WERI-Rb-1 (cell line): ENCODE measurements around the gene TRAPPC5.

ENCODE experiments used
- DNase-seq: peaks from one replicate; pipeline ENCODE4 v3.0.0-alpha.2; 2020
- H3K27ac ChIP-seq: fragments of 250-450 bp; sonication (Bioruptor Pico); 2 replicates; pipeline ENCODE4 v1.5.1; 2020; ENCODE audit warnings: mild to moderate bottlenecking, moderate library complexity
- H3K27me3 ChIP-seq: fragments of 250-450 bp; sonication (Bioruptor Pico); 2 replicates; pipeline ENCODE4 v1.5.1; 2021; ENCODE audit warnings: mild to moderate bottlenecking, low read depth, moderate library complexity; ENCODE audit not compliant: insufficient read depth, severe bottlenecking
- H3K36me3 ChIP-seq: fragments of 250-450 bp; sonication (Bioruptor Pico); 2 replicates; pipeline ENCODE4 v1.5.1; 2020; ENCODE audit warnings: mild to moderate bottlenecking, moderate library complexity
- H3K4me3 ChIP-seq: 2 replicates; pipeline ENCODE4 v1.5.1; 2011; ENCODE audit warnings: low read depth, mild to moderate bottlenecking, control low read depth, low read length
- H3K9me3 ChIP-seq: fragments of 250-450 bp; sonication (Bioruptor Pico); 2 replicates; pipeline ENCODE4 v1.5.1; 2021; ENCODE audit warnings: mild to moderate bottlenecking, moderate library complexity; ENCODE audit not compliant: severe bottlenecking
- CTCF ChIP-seq: IDR thresholded peaks from 2 replicates; pipeline ENCODE4 v1.5.1; 2011; ENCODE audit warnings: low read depth, mild to moderate bottlenecking, control low read depth, inconsistent platforms, low read length

Gene TRAPPC5

GRCh38 chr19:7731615-7732014 is 51.0 kb downstream of the TRAPPC5 start:
- Histone ChIP-seq H3K36me3 (no peaks in the 10 kb centered on the region), H3K4me3 (no peak overlapping the region), H3K9me3 (no peaks in the 10 kb centered on the region), H3K27ac (no peak overlapping the region), H3K27me3 (no peaks in the 10 kb centered on the region)
- TF ChIP-seq CTCF: no peak
- no peak for DNase-seq

GRCh38 chr19:7732045-7732444 is 51.4 kb downstream of the TRAPPC5 start, which contains the start of gene CLEC4G:
Gene CLEC4G, minus strand, starts transcription at chr19:7732110. Its CDS starts 8 bp downstream, at chr19:7732102.
- H3K36me3 ChIP-seq: no peaks in the 10 kb centered on the region
- DNase-seq: no peak
- no peak within 1 kb of the TSS for H3K4me3 ChIP-seq
- H3K27me3 ChIP-seq: no peaks in the 10 kb centered on the region
- TF ChIP-seq CTCF: no peak
- H3K9me3 ChIP-seq: no peaks in the 10 kb centered on the region
- H3K27ac ChIP-seq: no peak within 1 kb of the TSS

- Histone ChIP-seq H3K4me3 (no peak overlapping the region), H3K27me3 (no peaks in the 10 kb centered on the region), H3K9me3 (no peaks in the 10 kb centered on the region), H3K27ac (no peak overlapping the region), H3K36me3 (no peaks in the 10 kb centered on the region)
- DNase-seq: no peak
- no peak for TF ChIP-seq CTCF
Measured at GRCh38 chr19:7733376-7733775, 52.7 kb downstream of the TRAPPC5 start.

GRCh38 chr19:7734220-7735203 is 53.9 kb downstream of the TRAPPC5 start:
- H3K27ac ChIP-seq: no peak overlapping the region
- no peaks in the 10 kb centered on the region for H3K36me3 ChIP-seq
- no peaks in the 10 kb centered on the region for H3K27me3 ChIP-seq
- no peak for TF ChIP-seq CTCF
- no peak for DNase-seq
- H3K4me3 ChIP-seq: no peak overlapping the region
- H3K9me3 ChIP-seq: no peaks in the 10 kb centered on the region

- no peak for DNase-seq
- H3K27ac ChIP-seq: no peak overlapping the region
- H3K4me3 ChIP-seq: no peak overlapping the region
- TF ChIP-seq CTCF: no peak
- no peaks in the 10 kb centered on the region for H3K9me3 ChIP-seq
- no peaks in the 10 kb centered on the region for H3K27me3 ChIP-seq
- H3K36me3 ChIP-seq: no peaks in the 10 kb centered on the region
Measured at GRCh38 chr19:7736148-7736547, 55.5 kb downstream of the TRAPPC5 start.
